GM23338 (cell line): ENCODE results near the gene SBF2. TPM values are rescaled to one million over a fixed set of nuclear protein-coding genes. Genes with fewer than 3 reads are reported as not detected.

Source experiments
- ATAC-seq: fragments of 200-7000 bp; cut with Tn5 transposase; 3 replicates; pipeline ENCODE4 v1.9.1; 2020
- DNase-seq: peaks from one replicate; pipeline ENCODE4 v3.0.0-alpha.2; 2015; ENCODE audit warnings: low spot score
- H2AFZ ChIP-seq: fragments of 200-600 bp; sonication (generic); 2 replicates; pipeline ENCODE4 v1.8.0; 2016; ENCODE audit warnings: antibody characterized with exemption, mild to moderate bottlenecking, moderate library complexity
- H3F3A ChIP-seq: fragments of 200-600 bp; sonication (generic); replicated peaks from 2 replicates; pipeline ENCODE4 v1.8.0; 2017; ENCODE audit warnings: antibody characterized with exemption, mixed run types, low read depth
- H3K27ac ChIP-seq: fragments of 200-600 bp; sonication (generic); 2 replicates; pipeline ENCODE4 v1.6.1; 2016; ENCODE audit warnings: low read depth
- H3K27me3 ChIP-seq: fragments of 200-600 bp; sonication (generic); 2 replicates; pipeline ENCODE4 v1.8.0; 2016; ENCODE audit warnings: mild to moderate bottlenecking, mixed run types, moderate library complexity; ENCODE audit not compliant: insufficient read depth
- H3K36me3 ChIP-seq: fragments of 200-600 bp; sonication (generic); 2 replicates; pipeline ENCODE4 v1.8.0; 2016; ENCODE audit warnings: mild to moderate bottlenecking; ENCODE audit not compliant: insufficient read depth
- H3K4me1 ChIP-seq: fragments of 200-600 bp; sonication (generic); 2 replicates; pipeline ENCODE4 v1.8.0; 2016; ENCODE audit warnings: mild to moderate bottlenecking, moderate library complexity; ENCODE audit not compliant: insufficient read depth
- H3K4me2 ChIP-seq: fragments of 200-600 bp; sonication (generic); 2 replicates; pipeline ENCODE4 v1.7.1; 2017; ENCODE audit warnings: mixed run types
- H3K4me3 ChIP-seq: fragments of 200-600 bp; sonication (generic); 2 replicates; pipeline ENCODE4 v1.6.1; 2016; ENCODE audit warnings: mixed run types
- H3K79me2 ChIP-seq: fragments of 200-600 bp; sonication (generic); replicated peaks from 2 replicates; pipeline ENCODE4 v1.8.0; 2017; ENCODE audit warnings: mild to moderate bottlenecking; ENCODE audit not compliant: insufficient read depth
- H3K9me2 ChIP-seq: fragments of 200-600 bp; sonication (generic); 2 replicates; pipeline ENCODE4 v1.8.0; 2017; ENCODE audit not compliant: insufficient read depth
- H4K20me1 ChIP-seq: fragments of 200-600 bp; sonication (generic); replicated peaks from 2 replicates; pipeline ENCODE4 v1.8.0; 2017; ENCODE audit warnings: mild to moderate bottlenecking; ENCODE audit not compliant: insufficient read depth
- H3K27ac Mint-ChIP-seq: 2 replicates; pipeline ENCODE4 v1.8.0; 2020; ENCODE audit warnings: inconsistent platforms, mild to moderate bottlenecking, moderate library complexity, mixed read lengths
- H3K27me3 Mint-ChIP-seq: 3 replicates; pipeline ENCODE4 v1.8.0; 2022; ENCODE audit warnings: low read depth, mild to moderate bottlenecking, moderate library complexity, mixed read lengths, inconsistent platforms; ENCODE audit not compliant: insufficient read depth, poor library complexity
- H3K36me3 Mint-ChIP-seq: 3 replicates; pipeline ENCODE4 v1.8.0; 2021; ENCODE audit warnings: low read depth, mild to moderate bottlenecking, inconsistent platforms, moderate library complexity, mixed read lengths
- H3K4me1 Mint-ChIP-seq: 3 replicates; pipeline ENCODE4 v1.8.0; 2020; ENCODE audit warnings: mild to moderate bottlenecking, inconsistent platforms, mixed read lengths
- H3K4me3 Mint-ChIP-seq: 3 replicates; pipeline ENCODE4 v1.8.0; 2021; ENCODE audit warnings: moderate library complexity, mild to moderate bottlenecking, inconsistent platforms, mixed read lengths
- H3K9me3 Mint-ChIP-seq: 3 replicates; pipeline ENCODE4 v1.8.0; 2020; ENCODE audit warnings: moderate library complexity, mild to moderate bottlenecking, inconsistent platforms, mixed read lengths
- EZH2phosphoT487 ChIP-seq: fragments of 200-600 bp; sonication (generic); IDR thresholded peaks from one replicate; pipeline ENCODE4 v1.8.1; 2018; ENCODE audit warnings: antibody characterized with exemption; ENCODE audit not compliant: unreplicated experiment
- NANOG ChIP-seq: IDR thresholded peaks from 2 replicates; pipeline ENCODE4 v1.6.1; 2016; ENCODE audit warnings: antibody characterized with exemption, borderline replicate concordance
- ZNF462 ChIP-seq: fragments of 250-450 bp; sonication (Bioruptor Pico); IDR thresholded peaks from 2 replicates; pipeline ENCODE4 v1.5.0; 2020; ENCODE audit warnings: mild to moderate bottlenecking, moderate library complexity
- polyA plus RNA-seq: library from polyadenylated mRNA; unstranded; fragments of >200 nt; fragmentation: Nextera tagmentation; extraction: Ambion mirVana; gene quantifications from 2 replicates; pipeline ENCODE4 v1.2.1, GENCODE V29; 2016
- total RNA-seq: library from RNA; depleted of rRNA; stranded (reverse); fragments of >200 nt; shearing (Covaris generic); gene quantifications from 2 replicates; pipeline ENCODE4 v1.2.3, GENCODE V29; 2014
- TF ChIP-seq, protein P1 (sequence below): IDR thresholded peaks from one replicate; pipeline ENCODE4 v1.6.1; 2018; ENCODE audit warnings: antibody characterized with exemption; ENCODE audit not compliant: unreplicated experiment

The SBF2 gene
- total and polyA plus RNA-seq, 2 experiments from 2014 or later, result 25.6 to 53.5 TPM

DNA sequence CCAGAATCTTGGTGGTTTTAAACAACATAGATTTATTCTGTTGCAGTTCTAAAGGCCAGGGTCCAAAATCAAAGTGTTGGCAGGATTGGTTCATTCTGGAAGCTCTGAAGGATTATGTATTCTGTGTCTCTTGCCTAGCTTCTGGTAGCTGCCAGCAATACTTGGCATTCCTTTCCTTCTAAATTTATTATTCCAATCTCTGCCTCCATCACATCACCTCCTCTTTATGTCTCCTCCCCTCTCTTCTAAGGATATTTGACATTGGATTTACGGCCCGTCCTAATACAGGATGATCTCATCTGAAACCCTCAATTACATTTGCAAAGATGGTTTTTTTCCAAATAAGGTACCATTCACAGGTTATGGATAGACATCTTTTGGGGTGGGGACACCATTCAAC lies 186.5 kb downstream of the SBF2 start:
- Histone ChIP-seq H2AFZ (no peak overlapping the region), H3K4me1 (peaks cover 16% of the 10 kb centered on the region), H3K79me2 (no peaks in the 10 kb centered on the region), H3K27me3 (no peaks in the 10 kb centered on the region), H3K4me2 (no peak overlapping the region), H3K36me3 (no peaks in the 10 kb centered on the region), H3F3A (no peaks in the 10 kb centered on the region), H3K4me3 (no peak overlapping the region), H4K20me1 (no peaks in the 10 kb centered on the region), H3K27ac (no peak overlapping the region), H3K9me2 (no peaks in the 10 kb centered on the region)
- Mint-ChIP-seq H3K4me3 (no peak overlapping the region), H3K36me3 (peaks cover 7% of the 10 kb centered on the region), H3K4me1 (peaks cover 23% of the 10 kb centered on the region; the same call in 2 of the 3 replicates), H3K27ac (no peak overlapping the region), H3K27me3 (no peaks in the 10 kb centered on the region), H3K9me3 (peaks cover 3% of the 10 kb centered on the region; the same call in 2 of the 3 replicates)
- ATAC-seq, result no peak
- DNase-seq, result peak; percentile 7
- TF ChIP-seq NANOG (no peak), ZNF462 (CRISPR knock-in tag) (no peak), EZH2phosphoT487 (no peak)
- TF ChIP-seq, protein P1, sequence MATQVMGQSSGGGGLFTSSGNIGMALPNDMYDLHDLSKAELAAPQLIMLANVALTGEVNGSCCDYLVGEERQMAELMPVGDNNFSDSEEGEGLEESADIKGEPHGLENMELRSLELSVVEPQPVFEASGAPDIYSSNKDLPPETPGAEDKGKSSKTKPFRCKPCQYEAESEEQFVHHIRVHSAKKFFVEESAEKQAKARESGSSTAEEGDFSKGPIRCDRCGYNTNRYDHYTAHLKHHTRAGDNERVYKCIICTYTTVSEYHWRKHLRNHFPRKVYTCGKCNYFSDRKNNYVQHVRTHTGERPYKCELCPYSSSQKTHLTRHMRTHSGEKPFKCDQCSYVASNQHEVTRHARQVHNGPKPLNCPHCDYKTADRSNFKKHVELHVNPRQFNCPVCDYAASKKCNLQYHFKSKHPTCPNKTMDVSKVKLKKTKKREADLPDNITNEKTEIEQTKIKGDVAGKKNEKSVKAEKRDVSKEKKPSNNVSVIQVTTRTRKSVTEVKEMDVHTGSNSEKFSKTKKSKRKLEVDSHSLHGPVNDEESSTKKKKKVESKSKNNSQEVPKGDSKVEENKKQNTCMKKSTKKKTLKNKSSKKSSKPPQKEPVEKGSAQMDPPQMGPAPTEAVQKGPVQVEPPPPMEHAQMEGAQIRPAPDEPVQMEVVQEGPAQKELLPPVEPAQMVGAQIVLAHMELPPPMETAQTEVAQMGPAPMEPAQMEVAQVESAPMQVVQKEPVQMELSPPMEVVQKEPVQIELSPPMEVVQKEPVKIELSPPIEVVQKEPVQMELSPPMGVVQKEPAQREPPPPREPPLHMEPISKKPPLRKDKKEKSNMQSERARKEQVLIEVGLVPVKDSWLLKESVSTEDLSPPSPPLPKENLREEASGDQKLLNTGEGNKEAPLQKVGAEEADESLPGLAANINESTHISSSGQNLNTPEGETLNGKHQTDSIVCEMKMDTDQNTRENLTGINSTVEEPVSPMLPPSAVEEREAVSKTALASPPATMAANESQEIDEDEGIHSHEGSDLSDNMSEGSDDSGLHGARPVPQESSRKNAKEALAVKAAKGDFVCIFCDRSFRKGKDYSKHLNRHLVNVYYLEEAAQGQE, result no peak
